GM20000 (cell line): ENCODE measurements around the gene DNMT3A.
"Not testable (repeated sequence)": the region's sequence is repeated elsewhere in the genome, so short reads cannot be mapped to it uniquely, and the experiment has no call there.

ENCODE experiments used
- DNase-seq: peaks from one replicate; pipeline ENCODE4 v3.0.0; 2012; ENCODE audit warnings: low spot score
- CTCF ChIP-seq: IDR thresholded peaks from 2 replicates; pipeline ENCODE4 v1.5.1; 2012; ENCODE audit warnings: mild to moderate bottlenecking, control low read depth; ENCODE audit errors: extremely low read depth, missing control alignments

DNMT3A gene

GRCh38 chr2:25221579-25221978, 120.1 kb downstream of the DNMT3A start:
- no peak for TF ChIP-seq CTCF
- no peak for DNase-seq

GRCh38 chr2:25220313-25220712, 121.4 kb downstream of the DNMT3A start:
- TF ChIP-seq CTCF, result no peak
- no peak for DNase-seq

- DNase-seq, result no peak
Measured at GRCh38 chr2:25219621-25220020, 122.1 kb downstream of the DNMT3A start.

GRCh38 chr2:25218100-25218499, 123.6 kb downstream of the DNMT3A start:
- TF ChIP-seq CTCF, result no peak
- no peak for DNase-seq

More at GRCh38 chr2:25219621-25220020, 122.1 kb downstream of the DNMT3A start:
- TF ChIP-seq CTCF, result no peak

- DNase-seq, result peak; percentile 94
- no peak for TF ChIP-seq CTCF
Measured at GRCh38 chr2:25215948-25216679, 125.6 kb downstream of the DNMT3A start.

- no peak for TF ChIP-seq CTCF
- no peak for DNase-seq
Measured at GRCh38 chr2:25215232-25215631, 126.5 kb downstream of the DNMT3A start.

GRCh38 chr2:25213229-25213628, 128.5 kb downstream of the DNMT3A start:
- DNase-seq, result no peak
- TF ChIP-seq CTCF, result no peak

- DNase-seq, result not testable (repeated sequence)
Measured at GRCh38 chr2:25210923-25211322, 130.8 kb downstream of the DNMT3A start.
